ENCODE data around the gene NDRG3. TPM values are rescaled to one million over a fixed set of nuclear protein-coding genes. Genes with fewer than 3 reads are reported as not detected.
A peak's percentile ranks its signal among the peaks of the same experiment; 100 is the strongest.
"Not testable (repeated sequence)": the region's sequence is repeated elsewhere in the genome, so short reads cannot be mapped to it uniquely, and the experiment has no call there.

The NDRG3 gene
- polyA plus RNA-seq, 3 donors, result 34.5 to 38.9 (median 38.1) TPM

GRCh38 chr20:36614781-36615557, 130.9 kb downstream of the NDRG3 start:
- DNase-seq (ENCODE audit: low read depth in 3 of 3, low spot score in 2 of 3), result no peak

GRCh38 chr20:36613974-36614373, 131.9 kb downstream of the NDRG3 start:
- no peak for DNase-seq (ENCODE audit: low read depth in 3 of 3, low spot score in 2 of 3)

GRCh38 chr20:36611625-36612024, 134.3 kb downstream of the NDRG3 start:
- no peak for DNase-seq (ENCODE audit: low read depth in 3 of 3, low spot score in 2 of 3)

- DNase-seq (ENCODE audit: low read depth in 3 of 3, low spot score in 2 of 3), result not testable (repeated sequence)
Measured at GRCh38 chr20:36608388-36608728, 137.5 kb downstream of the NDRG3 start.

GRCh38 chr20:36607586-36608387, 138.1 kb downstream of the NDRG3 start:
- DNase-seq (ENCODE audit: low read depth in 3 of 3, low spot score in 2 of 3), result no peak

- DNase-seq (ENCODE audit: low read depth in 3 of 3, low spot score in 2 of 3), result no peak
Measured at GRCh38 chr20:36606158-36607066, 139.5 kb downstream of the NDRG3 start.

- peak; percentile 99 to 100 (median 99) for DNase-seq (ENCODE audit: low read depth in 3 of 3, low spot score in 2 of 3)
Measured at GRCh38 chr20:36605399-36606157, 140.3 kb downstream of the NDRG3 start, which contains the start of gene RAB5IF. RAB5IF (plus strand) TSS chr20:36605779; CDS start chr20:36605952, 173 bp downstream.

GRCh38 chr20:36604952-36605398, 140.9 kb downstream of the NDRG3 start:
- DNase-seq (ENCODE audit: low read depth in 3 of 3, low spot score in 2 of 3), result no peak

Other genes starting within 250 kb of the NDRG3 start
- gene MYL9, start 204.6 kb downstream of the NDRG3 start, polyA plus RNA-seq (ENCODE audit: insufficient read length in 3 of 3), result 100 to 1,000 TPM; 196 to 241 (median 211) TPM
- gene TGIF2, start 172.5 kb downstream of the NDRG3 start, polyA plus RNA-seq (ENCODE audit: insufficient read length in 3 of 3), result 10 to 100 TPM; 58.9 to 60.4 (median 59.1) TPM
- 10 to 100 TPM; 62.1 to 75.2 (median 70.2) TPM for gene RAB5IF, start 140.3 kb downstream of the NDRG3 start, polyA plus RNA-seq (ENCODE audit: insufficient read length in 3 of 3)
- under 1 TPM; 0.28 to 0.82 (median 0.50) TPM for gene SLA2, start 99.9 kb downstream of the NDRG3 start, polyA plus RNA-seq (ENCODE audit: insufficient read length in 3 of 3)
- gene DSN1, start 27.7 kb upstream of the NDRG3 start, polyA plus RNA-seq (ENCODE audit: insufficient read length in 3 of 3), result 10 to 100 TPM; 18.0 to 19.1 (median 18.5) TPM
- gene TLDC2, start 130.0 kb upstream of the NDRG3 start, polyA plus RNA-seq (ENCODE audit: insufficient read length in 3 of 3), result 1 to 10 TPM; 1.8 to 4.8 (median 3.2) TPM
- 10 to 100 TPM; 24.7 to 29.8 (median 26.7) TPM for gene SAMHD1, start 205.6 kb upstream of the NDRG3 start, polyA plus RNA-seq (ENCODE audit: insufficient read length in 3 of 3)